GM12801 (cell line): ENCODE results near the gene PLD2.

Experiments used
- TF ChIP-seq, protein P1 (sequence below): IDR thresholded peaks from one replicate; pipeline ENCODE4 v1.5.1; 2011; ENCODE audit warnings: control low read depth; ENCODE audit not compliant: insufficient read length; ENCODE audit errors: extremely low read depth

The PLD2 gene

GRCh38 chr17:4771519-4772234 lies 35.3 kb upstream of the PLD2 start, which contains the start of gene TM4SF5:
TM4SF5 (plus strand) TSS chr17:4771886; CDS start chr17:4771923, 37 bp downstream.
- TF ChIP-seq, protein P1, sequence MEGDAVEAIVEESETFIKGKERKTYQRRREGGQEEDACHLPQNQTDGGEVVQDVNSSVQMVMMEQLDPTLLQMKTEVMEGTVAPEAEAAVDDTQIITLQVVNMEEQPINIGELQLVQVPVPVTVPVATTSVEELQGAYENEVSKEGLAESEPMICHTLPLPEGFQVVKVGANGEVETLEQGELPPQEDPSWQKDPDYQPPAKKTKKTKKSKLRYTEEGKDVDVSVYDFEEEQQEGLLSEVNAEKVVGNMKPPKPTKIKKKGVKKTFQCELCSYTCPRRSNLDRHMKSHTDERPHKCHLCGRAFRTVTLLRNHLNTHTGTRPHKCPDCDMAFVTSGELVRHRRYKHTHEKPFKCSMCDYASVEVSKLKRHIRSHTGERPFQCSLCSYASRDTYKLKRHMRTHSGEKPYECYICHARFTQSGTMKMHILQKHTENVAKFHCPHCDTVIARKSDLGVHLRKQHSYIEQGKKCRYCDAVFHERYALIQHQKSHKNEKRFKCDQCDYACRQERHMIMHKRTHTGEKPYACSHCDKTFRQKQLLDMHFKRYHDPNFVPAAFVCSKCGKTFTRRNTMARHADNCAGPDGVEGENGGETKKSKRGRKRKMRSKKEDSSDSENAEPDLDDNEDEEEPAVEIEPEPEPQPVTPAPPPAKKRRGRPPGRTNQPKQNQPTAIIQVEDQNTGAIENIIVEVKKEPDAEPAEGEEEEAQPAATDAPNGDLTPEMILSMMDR, result no peak

DNA sequence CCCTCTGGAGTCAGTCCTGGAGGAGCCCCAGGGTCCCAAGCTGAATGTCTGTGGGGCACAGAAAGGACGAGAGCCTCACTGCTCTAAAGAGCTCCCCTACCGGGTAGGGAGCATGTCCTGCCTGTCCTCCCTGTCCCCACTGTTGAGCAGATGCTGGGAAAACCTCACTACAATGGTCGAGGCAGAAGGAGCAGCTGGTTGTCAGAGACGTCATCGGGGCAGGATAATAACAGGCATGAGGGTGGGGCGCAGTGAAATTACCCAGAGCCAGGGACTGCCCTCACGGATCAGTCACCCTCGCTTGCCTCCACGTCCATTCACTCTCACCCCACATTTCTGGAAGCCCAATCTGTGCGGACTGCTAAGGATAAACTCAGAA lies 34.7 kb upstream of the PLD2 start:
- TF ChIP-seq, protein P1, result no peak

DNA sequence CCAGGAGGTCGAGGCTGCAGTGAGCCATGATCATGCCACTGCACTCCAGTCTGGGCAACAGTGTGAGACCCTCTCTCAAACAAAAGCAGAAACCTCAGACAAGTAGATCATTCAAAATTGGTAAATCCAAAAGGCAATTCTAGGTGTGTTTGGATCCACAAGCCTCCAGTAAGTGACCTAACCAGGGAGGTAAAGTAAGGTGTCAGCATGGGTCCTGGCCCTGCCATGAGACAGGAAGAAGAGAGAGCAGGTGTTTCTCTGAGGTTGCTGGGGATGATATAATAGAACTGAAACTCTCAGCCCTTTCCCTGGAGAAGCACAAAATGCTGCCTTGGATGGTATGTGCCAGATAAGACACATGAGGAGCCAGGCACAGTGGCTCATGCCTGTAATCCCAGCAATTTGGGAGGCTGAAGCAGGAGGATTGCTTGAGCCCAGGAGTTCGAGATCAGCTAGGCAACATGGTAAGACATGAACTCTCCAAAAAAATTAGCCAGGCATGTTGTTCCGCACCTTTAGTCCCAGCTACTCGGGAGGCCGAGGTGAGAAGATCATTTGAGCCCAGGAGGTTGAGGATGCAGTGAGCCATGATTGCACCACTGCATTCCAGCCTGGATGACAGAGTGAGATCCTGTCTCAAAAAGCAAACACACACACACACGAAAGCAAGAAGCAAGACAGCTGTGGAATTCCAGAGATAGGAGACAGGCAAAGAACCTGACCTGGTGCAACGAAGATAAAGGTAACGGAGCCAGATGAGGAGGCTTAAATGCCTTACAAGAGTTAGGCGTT lies 28.8 kb upstream of the PLD2 start:
- TF ChIP-seq, protein P1, result no peak

- TF ChIP-seq, protein P1, result no peak
These were observed 26.5 kb upstream of the PLD2 start for GRCh38 chr17:4780325-4780955.

GRCh38 chr17:4782652-4783051 lies 24.3 kb upstream of the PLD2 start:
- TF ChIP-seq, protein P1, result no peak

GRCh38 chr17:4785311-4786105 lies 21.4 kb upstream of the PLD2 start:
- TF ChIP-seq, protein P1, result no peak
